ENCODE results near the gene EID2B.

GRCh38 chr19:39531834-39532232, 819 bp downstream of the EID2B start:
- TF ChIP-seq CTCF (IDR thresholded peaks at IDR 0.05): no peak
- no peak for TF ChIP-seq POLR2A (IDR thresholded peaks at IDR 0.05)
